DMS153 (cell line): Measurements from ENCODE around the gene EPB41.
"Not testable (repeated sequence)": the region's sequence is repeated elsewhere in the genome, so short reads cannot be mapped to it uniquely, and the experiment has no call there.

Experiments used
- DNase-seq: peaks from one replicate; lab custom pipeline; 2025; lab: John Stamatoyannopoulos, UW

The EPB41 gene

GRCh38 chr1:28927648-28928313, 13.4 kb downstream of the EPB41 start:
- peak; percentile 52 for DNase-seq

- peak; percentile 88 for DNase-seq
These were observed 14.1 kb downstream of the EPB41 start for GRCh38 chr1:28928314-28928941.

GRCh38 chr1:28933277-28933676, 18.9 kb downstream of the EPB41 start:
- no peak for DNase-seq

- no peak for DNase-seq
These were observed 19.5 kb downstream of the EPB41 start for GRCh38 chr1:28933918-28934317.

- DNase-seq, result no peak
These were observed 20.3 kb downstream of the EPB41 start for GRCh38 chr1:28934676-28935075.

GRCh38 chr1:28935293-28935692, 20.9 kb downstream of the EPB41 start:
- no peak for DNase-seq

GRCh38 chr1:28936094-28936493, 21.7 kb downstream of the EPB41 start:
- DNase-seq, result no peak

- no peak for DNase-seq
These were observed 22.2 kb downstream of the EPB41 start for GRCh38 chr1:28936528-28936927.

GRCh38 chr1:28943581-28943980, 29.2 kb downstream of the EPB41 start:
- DNase-seq, result not testable (repeated sequence)

GRCh38 chr1:28950006-28950405, 35.6 kb downstream of the EPB41 start:
- no peak for DNase-seq

GRCh38 chr1:28950449-28950848, 36.1 kb downstream of the EPB41 start:
- DNase-seq, result no peak

- DNase-seq, result no peak
These were observed 39.9 kb downstream of the EPB41 start for GRCh38 chr1:28954126-28954726.

- peak; percentile 96 for DNase-seq
These were observed 41.7 kb downstream of the EPB41 start for GRCh38 chr1:28956038-28956464.

- DNase-seq, result not testable (repeated sequence)
These were observed 47.9 kb downstream of the EPB41 start for GRCh38 chr1:28962114-28962831.

- DNase-seq, result no peak
These were observed 51.0 kb downstream of the EPB41 start for GRCh38 chr1:28965271-28965870.

GRCh38 chr1:28966617-28967016, 52.2 kb downstream of the EPB41 start:
- no peak for DNase-seq

- no peak for DNase-seq
These were observed 57.8 kb downstream of the EPB41 start for GRCh38 chr1:28971980-28972771.

GRCh38 chr1:28973596-28974421, 59.4 kb downstream of the EPB41 start:
- no peak for DNase-seq

GRCh38 chr1:28974432-28974831, 60.1 kb downstream of the EPB41 start:
- DNase-seq, result no peak

GRCh38 chr1:28976248-28976647, 61.9 kb downstream of the EPB41 start:
- DNase-seq, result no peak

- DNase-seq, result no peak
These were observed 66.8 kb downstream of the EPB41 start for GRCh38 chr1:28981210-28981609.
